ENCODE data around the gene STK25.
"Not testable (repeated sequence)": the region's sequence is repeated elsewhere in the genome, so short reads cannot be mapped to it uniquely, and the experiment has no call there.

DNA sequence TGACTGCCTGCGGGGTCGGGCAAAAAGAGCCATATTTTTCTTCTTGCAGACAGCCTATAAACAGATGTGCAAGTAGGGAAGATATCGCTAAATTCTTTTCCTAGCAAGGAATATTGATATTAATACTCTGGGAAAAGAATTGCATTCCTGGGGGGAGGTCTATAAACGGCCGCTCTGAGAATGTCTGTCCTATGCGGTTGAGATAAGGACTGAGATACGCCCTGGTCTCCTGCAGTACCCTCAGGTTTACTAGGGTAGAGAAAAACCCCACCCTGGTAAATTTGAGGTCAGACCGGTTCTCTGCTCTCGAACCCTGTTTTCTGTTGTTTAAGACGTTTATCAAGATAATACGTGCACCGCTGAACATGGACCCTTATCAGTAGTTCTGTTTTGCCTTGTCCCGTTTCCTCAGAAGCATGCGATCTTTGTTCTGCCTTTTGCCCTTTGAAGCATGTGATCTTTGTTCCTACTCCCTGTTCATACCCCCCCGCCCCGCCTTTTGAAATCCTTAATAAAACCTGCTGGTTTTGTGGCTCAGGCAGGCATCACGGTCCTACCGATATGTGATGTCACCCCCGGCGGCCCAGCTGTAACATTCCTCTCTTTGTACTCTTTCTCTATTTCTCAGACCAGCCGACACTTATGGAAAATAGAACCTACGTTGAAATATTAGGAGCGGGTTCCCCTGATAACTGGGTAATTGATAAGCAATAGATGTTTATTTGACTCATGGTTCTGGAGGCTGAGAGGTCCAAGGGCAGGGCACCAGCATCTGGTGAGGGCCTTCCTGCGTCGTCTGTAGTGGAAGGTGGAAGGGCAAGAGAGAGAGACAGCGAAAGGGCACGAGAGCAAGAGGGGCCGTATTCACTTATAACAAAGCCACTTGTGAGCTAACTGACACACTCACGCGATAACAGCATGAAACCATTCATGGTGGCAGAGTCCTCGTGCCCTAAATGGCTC is 17.7 kb upstream of the STK25 start:
- TF ChIP-seq, protein P1, sequence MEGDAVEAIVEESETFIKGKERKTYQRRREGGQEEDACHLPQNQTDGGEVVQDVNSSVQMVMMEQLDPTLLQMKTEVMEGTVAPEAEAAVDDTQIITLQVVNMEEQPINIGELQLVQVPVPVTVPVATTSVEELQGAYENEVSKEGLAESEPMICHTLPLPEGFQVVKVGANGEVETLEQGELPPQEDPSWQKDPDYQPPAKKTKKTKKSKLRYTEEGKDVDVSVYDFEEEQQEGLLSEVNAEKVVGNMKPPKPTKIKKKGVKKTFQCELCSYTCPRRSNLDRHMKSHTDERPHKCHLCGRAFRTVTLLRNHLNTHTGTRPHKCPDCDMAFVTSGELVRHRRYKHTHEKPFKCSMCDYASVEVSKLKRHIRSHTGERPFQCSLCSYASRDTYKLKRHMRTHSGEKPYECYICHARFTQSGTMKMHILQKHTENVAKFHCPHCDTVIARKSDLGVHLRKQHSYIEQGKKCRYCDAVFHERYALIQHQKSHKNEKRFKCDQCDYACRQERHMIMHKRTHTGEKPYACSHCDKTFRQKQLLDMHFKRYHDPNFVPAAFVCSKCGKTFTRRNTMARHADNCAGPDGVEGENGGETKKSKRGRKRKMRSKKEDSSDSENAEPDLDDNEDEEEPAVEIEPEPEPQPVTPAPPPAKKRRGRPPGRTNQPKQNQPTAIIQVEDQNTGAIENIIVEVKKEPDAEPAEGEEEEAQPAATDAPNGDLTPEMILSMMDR (IDR thresholded peaks at IDR 0.05; ENCODE audit: low read depth, low read length) = not testable (repeated sequence)
- not testable (repeated sequence) for TF ChIP-seq POLR2A (IDR thresholded peaks at IDR 0.05; ENCODE audit: extremely low read depth, insufficient read length); MYC (IDR thresholded peaks at IDR 0.05; ENCODE audit: low read depth, low read length)

Data from NB4 (cell line).